GM23248 (cell line): ENCODE measurements around the gene PHLDA3. TPM values are rescaled to one million over a fixed set of nuclear protein-coding genes. Genes with fewer than 3 reads are reported as not detected.

Experiments
- DNase-seq: peaks from one replicate; pipeline ENCODE4 v3.0.0-alpha.2; 2015
- H2AFZ ChIP-seq: fragments of 200-600 bp; sonication (generic); 2 replicates; pipeline ENCODE4 v1.6.1; 2016; ENCODE audit warnings: antibody characterized with exemption
- H3F3A ChIP-seq: fragments of 200-600 bp; sonication (generic); 2 replicates; pipeline ENCODE4 v1.6.1; 2016; ENCODE audit warnings: mild to moderate bottlenecking, antibody characterized with exemption, mixed run types; ENCODE audit not compliant: insufficient read depth
- H3K27ac ChIP-seq: fragments of 200-600 bp; sonication (generic); 2 replicates; pipeline ENCODE4 v1.5.1; 2016; ENCODE audit warnings: mild to moderate bottlenecking
- H3K27me3 ChIP-seq: fragments of 200-600 bp; sonication (generic); replicated peaks from 2 replicates; pipeline ENCODE4 v1.6.1; 2016; ENCODE audit warnings: mild to moderate bottlenecking; ENCODE audit not compliant: insufficient read depth
- H3K36me3 ChIP-seq: fragments of 200-600 bp; sonication (generic); 2 replicates; pipeline ENCODE4 v1.6.1; 2016; ENCODE audit warnings: low read depth, mild to moderate bottlenecking
- H3K4me1 ChIP-seq: fragments of 200-600 bp; sonication (generic); 2 replicates; pipeline ENCODE4 v1.6.1; 2016; ENCODE audit warnings: mild to moderate bottlenecking; ENCODE audit not compliant: insufficient read depth
- H3K4me2 ChIP-seq: fragments of 200-600 bp; sonication (generic); one replicate; pipeline ENCODE4 v1.6.1; 2016; ENCODE audit warnings: mild to moderate bottlenecking; ENCODE audit not compliant: unreplicated experiment
- H3K4me3 ChIP-seq: fragments of 200-600 bp; sonication (generic); 2 replicates; pipeline ENCODE4 v1.5.1; 2016; ENCODE audit warnings: mild to moderate bottlenecking
- H3K79me2 ChIP-seq: fragments of 200-600 bp; sonication (generic); 2 replicates; pipeline ENCODE4 v1.6.1; 2016; ENCODE audit warnings: mild to moderate bottlenecking; ENCODE audit not compliant: insufficient read depth
- H3K9ac ChIP-seq: fragments of 200-600 bp; sonication (generic); 2 replicates; pipeline ENCODE4 v1.6.1; 2016; ENCODE audit warnings: mild to moderate bottlenecking
- H3K9me2 ChIP-seq: fragments of 200-600 bp; sonication (generic); 2 replicates; pipeline ENCODE4 v1.6.1; 2016; ENCODE audit warnings: mixed run types, mild to moderate bottlenecking, moderate library complexity; ENCODE audit not compliant: insufficient read depth
- H3K9me3 ChIP-seq: fragments of 200-600 bp; sonication (generic); one replicate; pipeline ENCODE4 v1.6.1; 2017; ENCODE audit warnings: low read depth
- H4K20me1 ChIP-seq: fragments of 200-600 bp; sonication (generic); 2 replicates; pipeline ENCODE4 v1.6.0; 2016; ENCODE audit not compliant: insufficient read depth
- EZH2 ChIP-seq: fragments of 200-600 bp; sonication (generic); IDR thresholded peaks from 2 replicates; pipeline ENCODE4 v1.6.1; 2018; ENCODE audit warnings: antibody characterized with exemption, mild to moderate bottlenecking; ENCODE audit not compliant: insufficient read depth, poor library complexity, severe bottlenecking
- EZH2phosphoT487 ChIP-seq: fragments of 200-600 bp; sonication (generic); IDR thresholded peaks from 2 replicates; pipeline ENCODE4 v1.6.1; 2018; ENCODE audit warnings: antibody characterized with exemption, moderate library complexity, mild to moderate bottlenecking, low read depth; ENCODE audit not compliant: insufficient read depth
- WGBS, 2 experiments: methylation state at CpG; one replicate each; pipeline ENCODE4 v1.1.6; 2015 to 2017; ENCODE audit warnings: low lambda C conversion rate in 2 of 2, low coverage in 1 of 2; ENCODE audit errors: missing lambda C conversion rate in 2 of 2; 5-methylcytosine and 5-hydroxymethylcytosine counted together
- in situ Hi-C: fragments of 300-500 bp; cut with MboI; formaldehyde crosslinking; loops from 2 replicates; pipeline ENCODE4 v1.15.0; 2020
- polyA plus RNA-seq: library from polyadenylated mRNA; unstranded; fragments of >200 nt; fragmentation: Nextera tagmentation; extraction: Ambion mirVana; gene quantifications from 2 replicates; pipeline ENCODE4 v1.2.1, GENCODE V29; 2016
- total RNA-seq: library from RNA; depleted of rRNA; stranded (reverse); fragments of >200 nt; shearing (Covaris generic); gene quantifications from 2 replicates; pipeline ENCODE4 v1.2.3, GENCODE V29; 2014

Gene PHLDA3
- total and polyA plus RNA-seq, 2 experiments from 2014 or later = 112 to 162 TPM

DNA sequence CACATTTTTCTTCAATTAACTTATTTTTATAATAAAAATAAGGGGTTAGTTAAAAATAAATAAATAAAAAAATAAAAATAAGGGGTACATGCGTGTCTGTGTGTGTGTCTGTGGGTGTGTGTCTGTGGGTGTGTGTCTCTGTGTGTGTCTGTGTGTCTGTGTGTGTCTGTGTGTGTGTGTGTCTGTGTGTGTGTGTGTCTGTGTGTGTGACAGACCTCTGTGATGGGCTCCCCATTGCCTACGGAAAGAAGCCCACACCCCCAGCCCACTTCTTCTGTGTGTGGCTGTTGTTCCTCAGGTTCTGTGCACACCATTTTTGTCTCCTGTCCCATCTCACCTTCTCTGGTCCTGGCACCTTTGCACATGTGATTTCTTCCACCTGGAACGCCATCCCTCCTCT is 9.9 kb downstream of the PHLDA3 start:
- TF ChIP-seq EZH2 (no peak), EZH2phosphoT487 (no peak)
- Histone ChIP-seq H3K4me1 (peaks cover 67% of the 10 kb centered on the region), H3K27ac (no peak overlapping the region), H3K27me3 (no peaks in the 10 kb centered on the region), H3K9me3 (no peaks in the 10 kb centered on the region), H2AFZ (no peak overlapping the region), H3K36me3 (peaks cover 2% of the 10 kb centered on the region; the same call in 1 of the 2 replicates), H3K4me3 (no peak overlapping the region), H3K9me2 (no peaks in the 10 kb centered on the region), H3K9ac (no peak overlapping the region), H3K79me2 (peaks cover 5% of the 10 kb centered on the region), H4K20me1 (no peaks in the 10 kb centered on the region), H3F3A (peaks cover 52% of the 10 kb centered on the region), H3K4me2 (no peak overlapping the region)
- WGBS, 2 experiments = 95 to 100% methylated on average over 3 of the region's 3 CpGs
- DNase-seq = no peak
- in situ Hi-C loops = no loop called here

DNA sequence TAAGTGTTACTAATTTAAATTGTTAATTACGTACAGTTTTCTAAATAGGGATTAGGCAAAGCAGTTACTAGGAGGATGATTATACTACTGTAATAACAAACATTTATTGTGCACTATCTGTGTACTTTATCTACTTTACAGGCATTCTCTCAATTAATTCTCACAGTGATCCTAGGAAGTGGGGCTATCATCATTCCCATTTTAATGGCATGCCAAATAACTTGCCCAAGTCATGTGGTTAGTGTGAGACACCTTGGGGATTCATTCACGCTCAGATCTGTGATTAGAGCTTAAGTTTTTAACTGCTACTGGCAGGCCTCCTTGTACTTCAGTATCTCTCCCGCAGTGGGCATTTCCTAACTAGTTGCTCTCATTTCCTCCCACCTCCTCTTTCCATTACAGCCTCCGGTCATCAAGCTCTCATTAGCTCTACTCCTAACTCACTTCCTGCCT is 11.5 kb downstream of the PHLDA3 start:
- no peaks in the 10 kb centered on the region for H3K9me2 ChIP-seq
- in situ Hi-C loops = no loop called here
- H3K4me2 ChIP-seq = peak overlapping the region; percentile 78
- peak overlapping the region; percentile 100 for H3K27ac ChIP-seq
- H3K4me1 ChIP-seq = peaks cover 61% of the 10 kb centered on the region
- no peaks in the 10 kb centered on the region for H3K79me2 ChIP-seq
- H4K20me1 ChIP-seq = no peaks in the 10 kb centered on the region
- H3K27me3 ChIP-seq = no peaks in the 10 kb centered on the region
- no peak for TF ChIP-seq EZH2
- no peak for TF ChIP-seq EZH2phosphoT487
- H3F3A ChIP-seq = peaks cover 36% of the 10 kb centered on the region
- H3K36me3 ChIP-seq = no peaks in the 10 kb centered on the region
- peak overlapping the region; percentile 88 for H3K9ac ChIP-seq
- H2AFZ ChIP-seq = no peak overlapping the region
- peak; percentile 71 for DNase-seq
- no peaks in the 10 kb centered on the region for H3K9me3 ChIP-seq
- 16 to 21% methylated on average over 4 of the region's 4 CpGs for WGBS, 2 experiments
- peak overlapping the region; percentile 46 for H3K4me3 ChIP-seq

DNA sequence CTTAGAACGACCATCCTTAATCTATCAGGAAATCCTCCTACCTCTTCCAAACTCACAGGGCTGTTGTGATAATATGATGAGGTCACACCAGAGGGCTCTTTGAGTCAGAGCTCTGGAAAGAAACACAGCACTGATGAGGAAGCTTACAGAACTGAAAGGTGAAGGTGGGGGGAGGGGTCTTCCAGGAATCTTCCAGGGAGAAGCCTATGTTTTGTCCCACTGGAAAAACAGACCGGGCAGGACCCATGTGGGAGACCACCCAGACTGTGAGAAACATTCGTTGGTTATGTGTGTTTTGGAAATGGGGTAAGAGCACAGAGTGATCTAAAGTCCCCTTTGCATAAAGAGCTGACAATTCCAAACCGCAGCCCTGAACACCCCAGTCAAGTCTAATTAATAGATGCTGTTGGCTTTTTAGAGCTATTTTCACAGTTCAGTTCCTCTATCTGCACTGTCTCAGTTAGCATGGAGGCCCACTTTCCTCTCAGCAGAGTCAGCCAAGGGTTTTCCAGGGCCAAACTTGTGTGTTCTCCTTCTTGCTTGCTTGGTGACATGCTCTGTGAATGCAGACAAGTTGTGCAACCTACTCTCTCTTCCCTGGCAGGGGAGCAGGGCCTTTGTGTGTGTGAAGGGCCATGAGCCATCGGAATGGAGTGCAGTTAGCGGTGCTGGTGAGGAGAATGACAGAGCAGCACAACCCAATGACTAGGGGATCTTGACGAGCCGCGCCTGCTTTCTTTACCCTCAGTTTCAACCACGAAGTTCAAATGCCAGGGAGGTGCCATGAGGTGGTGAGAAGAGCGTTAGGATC is 12.3 kb downstream of the PHLDA3 start:
- peak; percentile 99 for DNase-seq
- H3K27ac ChIP-seq = peak overlapping the region; percentile 100
- H3K36me3 ChIP-seq = no peaks in the 10 kb centered on the region
- peaks cover 32% of the 10 kb centered on the region for H3F3A ChIP-seq
- no peaks in the 10 kb centered on the region for H3K9me3 ChIP-seq
- no peaks in the 10 kb centered on the region for H3K9me2 ChIP-seq
- no peaks in the 10 kb centered on the region for H3K27me3 ChIP-seq
- peak overlapping the region; percentile 78 for H3K4me2 ChIP-seq
- peaks cover 58% of the 10 kb centered on the region for H3K4me1 ChIP-seq
- peak overlapping the region; percentile 50 for H3K4me3 ChIP-seq
- H2AFZ ChIP-seq = no peak overlapping the region
- in situ Hi-C loops = no loop called here
- peak overlapping the region; percentile 88 for H3K9ac ChIP-seq
- WGBS, 2 experiments = 1% methylated on average over 11 of the region's 11 CpGs
- no peaks in the 10 kb centered on the region for H3K79me2 ChIP-seq
- H4K20me1 ChIP-seq = no peaks in the 10 kb centered on the region
- TF ChIP-seq EZH2 (no peak), EZH2phosphoT487 (no peak)

DNA sequence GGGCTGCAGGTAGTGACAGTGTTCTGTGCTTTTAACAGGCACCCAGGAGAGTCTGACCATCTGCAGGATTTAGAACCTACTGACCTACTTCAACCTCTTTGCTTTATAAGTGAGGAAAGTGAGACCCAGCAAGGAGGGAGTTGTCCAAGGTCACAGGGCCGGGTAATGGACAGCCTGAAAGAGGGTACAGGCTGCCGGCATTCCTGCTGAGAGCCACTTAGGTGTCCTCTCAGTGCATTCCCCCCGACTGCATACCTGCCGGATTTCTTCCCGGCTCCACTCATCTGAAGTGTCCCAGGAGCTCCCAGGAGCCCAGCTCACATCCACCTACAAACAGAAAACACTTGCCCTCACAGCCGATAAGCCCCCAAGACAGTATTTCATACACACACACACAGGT is 13.9 kb downstream of the PHLDA3 start:
- Histone ChIP-seq H3K4me3 (no peak overlapping the region), H3K27me3 (no peaks in the 10 kb centered on the region), H2AFZ (no peak overlapping the region), H3K9me2 (no peaks in the 10 kb centered on the region), H3K4me1 (peaks cover 61% of the 10 kb centered on the region), H3K36me3 (no peaks in the 10 kb centered on the region), H3F3A (peaks cover 35% of the 10 kb centered on the region), H3K9ac (peak overlapping the region; percentile 88; the same call in 1 of the 2 replicates), H4K20me1 (no peaks in the 10 kb centered on the region), H3K79me2 (no peaks in the 10 kb centered on the region), H3K9me3 (no peaks in the 10 kb centered on the region), H3K4me2 (no peak overlapping the region), H3K27ac (peak overlapping the region; percentile 100; the same call in 1 of the 2 replicates)
- 85 to 90% methylated on average over 6 of the region's 6 CpGs for WGBS, 2 experiments
- in situ Hi-C loops = no loop called here
- DNase-seq = no peak
- TF ChIP-seq EZH2phosphoT487 (no peak), EZH2 (no peak)
